A673 (cell line): ENCODE results near the gene FBXO31. TPM values are rescaled to one million over a fixed set of nuclear protein-coding genes. Genes with fewer than 3 reads are reported as not detected.

Experiments
- BruUV-seq: library from RNA; stranded (reverse); fragments of 400-500 nt; replicated peaks from 2 replicates; lab custom pipeline; 2021; lab: Mats Ljungman, UMichigan
- CTCF ChIA-PET: fragments of 300-600 bp; sonication (Branson Sonifier 250); formaldehyde crosslinking; loops from one replicate; lab custom pipeline; 2022; ENCODE audit warnings: antibody characterized with exemption; lab: Charles Lee
- POLR2A ChIA-PET: fragments of 300-600 bp; sonication (Branson Sonifier 250); formaldehyde crosslinking; loops from one replicate; lab custom pipeline; 2022; ENCODE audit warnings: antibody characterized with exemption; ENCODE audit not compliant: low non-redundant PET; lab: Charles Lee
- DNase-seq: peaks from one replicate; pipeline ENCODE4 v3.0.0-alpha.2; 2015; ENCODE audit warnings: low spot score
- H3K27ac ChIP-seq: fragments of 200-600 bp; sonication (generic); 2 replicates; pipeline ENCODE4 v1.5.1; 2016; ENCODE audit warnings: mixed run types, low read depth, mild to moderate bottlenecking, mixed read lengths, antibody characterized with exemption, low read length; ENCODE audit not compliant: poor library complexity, severe bottlenecking
- H3K27me3 ChIP-seq: fragments of 200-600 bp; sonication (generic); replicated peaks from 2 replicates; pipeline ENCODE4 v1.6.1; 2017; ENCODE audit warnings: mixed run types, low read depth, mild to moderate bottlenecking, mixed read lengths, antibody characterized with exemption, low read length; ENCODE audit not compliant: insufficient read depth, poor library complexity
- H3K36me3 ChIP-seq: fragments of 200-600 bp; sonication (generic); 2 replicates; pipeline ENCODE4 v1.6.1; 2016; ENCODE audit warnings: mixed run types, mild to moderate bottlenecking, mixed read lengths, antibody characterized with exemption, low read length; ENCODE audit not compliant: insufficient read depth, poor library complexity, severe bottlenecking
- H3K4me1 ChIP-seq: fragments of 200-600 bp; sonication (generic); 2 replicates; pipeline ENCODE4 v1.6.1; 2017; ENCODE audit warnings: mixed run types, mild to moderate bottlenecking, mixed read lengths, antibody characterized with exemption, low read length; ENCODE audit not compliant: insufficient read depth, poor library complexity, severe bottlenecking
- H3K4me3 ChIP-seq: fragments of 200-600 bp; sonication (generic); 2 replicates; pipeline ENCODE4 v1.5.1; 2016; ENCODE audit warnings: low read depth, mixed run types, mild to moderate bottlenecking, mixed read lengths, low read length; ENCODE audit not compliant: poor library complexity, severe bottlenecking
- H3K9me3 ChIP-seq: fragments of 200-600 bp; sonication (generic); 2 replicates; pipeline ENCODE4 v1.6.1; 2016; ENCODE audit warnings: mixed run types, low read depth, mild to moderate bottlenecking, mixed read lengths, antibody characterized with exemption, low read length; ENCODE audit not compliant: poor library complexity, severe bottlenecking
- EZH2 ChIP-seq: fragments of 200-600 bp; sonication (generic); IDR thresholded peaks from 2 replicates; pipeline ENCODE4 v1.6.1; 2017; ENCODE audit warnings: borderline replicate concordance, low read depth, mild to moderate bottlenecking, mixed read lengths, antibody characterized with exemption, low read length; ENCODE audit not compliant: poor library complexity, severe bottlenecking
- intact Hi-C: fragments of 100-400 bp; cut with micrococcal nuclease; formaldehyde crosslinking; loops from one replicate; pipeline ENCODE4 v1.10.0; 2022; ENCODE audit not compliant: unreplicated experiment
- total RNA-seq: library from RNA; stranded (reverse); gene quantifications from 2 replicates; pipeline ENCODE4 v1.2.3, GENCODE V29; 2021
- TF ChIP-seq, protein P1 (sequence below): fragments of 300-800, 200-600 bp; sonication (generic); conservative IDR thresholded peaks from 2 replicates; pipeline ENCODE4 v1.5.1; 2017; ENCODE audit warnings: low read depth, mild to moderate bottlenecking, antibody characterized with exemption, low read length, moderate library complexity, mixed read lengths

FBXO31 gene
- total RNA-seq, 1 experiment from 2014 or later = 32.2 TPM

DNA sequence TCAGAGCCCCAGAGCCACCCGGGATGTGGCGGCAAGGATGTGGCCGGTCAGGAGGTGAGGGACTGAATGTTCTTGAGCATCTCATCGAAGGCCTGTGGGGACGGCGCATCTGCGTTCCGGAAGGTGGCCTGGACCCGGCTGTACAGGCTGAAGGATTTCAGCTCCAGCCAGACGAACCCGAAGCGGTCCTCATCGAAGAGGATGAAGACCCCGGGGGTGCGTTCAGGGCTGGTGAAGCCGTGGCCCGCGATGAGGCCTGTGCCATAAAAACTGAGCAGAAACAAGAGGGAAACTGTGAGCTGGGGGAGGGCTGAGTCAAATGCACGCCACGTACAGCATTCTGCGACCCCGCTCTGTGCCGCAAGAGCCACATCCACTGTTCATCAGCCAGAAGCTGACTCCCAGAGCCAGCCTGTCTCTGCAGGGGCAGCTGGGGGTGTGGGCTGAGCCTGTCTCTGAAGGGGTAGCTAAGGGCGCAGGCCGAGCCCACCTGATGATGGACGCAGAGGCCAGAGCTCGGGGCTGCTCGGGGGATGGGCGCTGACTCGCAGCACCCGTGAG lies 52.3 kb downstream of the FBXO31 start:
- no peak for DNase-seq
- Histone ChIP-seq H3K27ac (no peak overlapping the region), H3K4me1 (no peaks in the 10 kb centered on the region), H3K27me3 (no peaks in the 10 kb centered on the region), H3K4me3 (no peak overlapping the region), H3K9me3 (no peaks in the 10 kb centered on the region), H3K36me3 (peaks cover 21% of the 10 kb centered on the region)
- ChIA-PET CTCF (interaction anchor here (0.5 kb wide), 1 partner anchor 1239 kb away, joined by 3 read pairs; no protein-coding TSS in a partner anchor), POLR2A (no interaction called here)
- TF ChIP-seq, protein P1, sequence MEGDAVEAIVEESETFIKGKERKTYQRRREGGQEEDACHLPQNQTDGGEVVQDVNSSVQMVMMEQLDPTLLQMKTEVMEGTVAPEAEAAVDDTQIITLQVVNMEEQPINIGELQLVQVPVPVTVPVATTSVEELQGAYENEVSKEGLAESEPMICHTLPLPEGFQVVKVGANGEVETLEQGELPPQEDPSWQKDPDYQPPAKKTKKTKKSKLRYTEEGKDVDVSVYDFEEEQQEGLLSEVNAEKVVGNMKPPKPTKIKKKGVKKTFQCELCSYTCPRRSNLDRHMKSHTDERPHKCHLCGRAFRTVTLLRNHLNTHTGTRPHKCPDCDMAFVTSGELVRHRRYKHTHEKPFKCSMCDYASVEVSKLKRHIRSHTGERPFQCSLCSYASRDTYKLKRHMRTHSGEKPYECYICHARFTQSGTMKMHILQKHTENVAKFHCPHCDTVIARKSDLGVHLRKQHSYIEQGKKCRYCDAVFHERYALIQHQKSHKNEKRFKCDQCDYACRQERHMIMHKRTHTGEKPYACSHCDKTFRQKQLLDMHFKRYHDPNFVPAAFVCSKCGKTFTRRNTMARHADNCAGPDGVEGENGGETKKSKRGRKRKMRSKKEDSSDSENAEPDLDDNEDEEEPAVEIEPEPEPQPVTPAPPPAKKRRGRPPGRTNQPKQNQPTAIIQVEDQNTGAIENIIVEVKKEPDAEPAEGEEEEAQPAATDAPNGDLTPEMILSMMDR = no peak
- no peak for TF ChIP-seq EZH2
- intact Hi-C loops = no loop called here
- BruUV-seq = no TSS peak

DNA sequence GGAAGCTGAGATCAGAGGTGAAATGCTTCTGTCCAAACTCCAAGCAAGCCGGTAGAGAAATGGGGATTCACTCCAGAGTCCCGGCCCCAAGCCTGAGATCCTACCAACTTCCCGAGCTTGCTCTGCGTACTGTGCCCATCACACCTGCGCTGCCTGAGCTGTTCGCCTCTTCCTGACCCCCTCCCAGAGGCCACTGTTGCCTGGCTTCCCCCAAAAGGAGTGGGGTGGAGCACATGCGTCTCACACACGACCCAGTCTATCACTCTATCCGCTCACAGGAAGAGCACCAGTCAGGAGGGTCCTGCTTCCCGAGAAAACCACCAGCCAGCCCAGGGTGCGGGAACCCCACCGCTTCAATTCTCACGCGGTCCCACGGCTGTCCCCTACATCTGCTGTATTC lies 52.9 kb downstream of the FBXO31 start:
- Histone ChIP-seq H3K4me3 (no peak overlapping the region), H3K4me1 (no peaks in the 10 kb centered on the region), H3K27ac (no peak overlapping the region), H3K27me3 (no peaks in the 10 kb centered on the region), H3K9me3 (no peaks in the 10 kb centered on the region), H3K36me3 (peaks cover 21% of the 10 kb centered on the region)
- TF ChIP-seq, protein P1 = no peak
- no peak for TF ChIP-seq EZH2
- ChIA-PET POLR2A (no interaction called here), CTCF (no interaction called here)
- no peak for DNase-seq
- BruUV-seq = no TSS peak
- intact Hi-C loops = no loop called here

DNA sequence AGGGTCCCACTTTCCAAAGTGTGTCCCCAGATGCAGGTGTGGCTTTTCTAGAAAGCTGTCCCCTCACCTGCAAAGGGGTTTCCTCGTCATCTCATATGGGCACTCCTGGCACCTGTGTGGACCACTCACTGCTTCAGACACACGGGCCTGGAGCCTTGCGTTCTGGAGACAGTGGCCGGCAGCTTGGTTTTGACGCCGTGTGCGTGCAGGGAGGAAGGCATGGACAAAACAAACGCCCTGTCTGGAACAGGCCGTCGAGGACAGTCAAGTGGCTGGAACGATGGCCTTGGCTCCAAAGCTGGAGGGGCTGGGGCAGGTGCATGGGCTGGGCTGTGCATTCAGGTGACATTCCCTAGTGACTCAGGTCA lies 53.3 kb downstream of the FBXO31 start:
- intact Hi-C loops = no loop called here
- Histone ChIP-seq H3K36me3 (peaks cover 21% of the 10 kb centered on the region), H3K4me3 (no peak overlapping the region), H3K9me3 (no peaks in the 10 kb centered on the region), H3K27ac (no peak overlapping the region), H3K27me3 (no peaks in the 10 kb centered on the region), H3K4me1 (no peaks in the 10 kb centered on the region)
- TF ChIP-seq EZH2 = no peak
- TF ChIP-seq, protein P1 = no peak
- ChIA-PET CTCF (no interaction called here), POLR2A (no interaction called here)
- no peak for DNase-seq
- BruUV-seq = no TSS peak
